ENCODE measurements around the gene TMEM215. TPM values are rescaled to one million over a fixed set of nuclear protein-coding genes. Genes with fewer than 3 reads are reported as not detected.

TMEM215 gene
- total and polyA plus RNA-seq, 11 donors = not detected

DNA sequence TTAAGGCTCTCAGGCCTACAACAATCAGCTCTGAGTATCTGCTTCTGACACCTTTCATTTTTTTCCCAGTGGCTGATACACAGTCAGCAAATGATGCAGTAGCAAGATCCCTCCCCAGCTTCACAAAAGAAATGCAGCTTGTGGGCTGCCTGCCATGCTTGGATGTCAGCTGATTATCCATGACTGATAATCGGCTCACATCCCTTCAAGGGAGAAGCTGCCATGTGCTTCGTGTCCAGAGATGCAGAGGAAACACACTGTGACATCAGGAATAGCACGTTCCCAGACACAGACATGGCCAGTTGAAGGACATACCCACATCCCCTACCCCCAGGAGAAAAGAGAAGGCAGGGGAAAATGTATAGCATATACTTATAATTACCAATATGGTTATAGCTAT lies 27.9 kb downstream of the TMEM215 start:
- ATAC-seq = no peak
- no peak for DNase-seq
- H3K4me3 ChIP-seq = no peak overlapping the region
- TF ChIP-seq POLR2A (IDR thresholded peaks at IDR 0.05) = no peak
- no peak for TF ChIP-seq CTCF (IDR thresholded peaks at IDR 0.05)
- no peaks in the 10 kb centered on the region for H3K36me3 ChIP-seq
- no peaks in the 10 kb centered on the region for H3K27me3 ChIP-seq
- intact Hi-C loops (cut with DNase I) = loop anchor here in 1 of 10 donors (5.0 kb wide), 1 partner anchor 41 kb away; no protein-coding TSS in a partner anchor
- peaks cover 0 to 34% (median 16%) of the 10 kb centered on the region in 12 donors for H3K9me3 ChIP-seq
- 29 to 39% (median 36%) methylated on average over 3 of the region's 3 CpGs for WGBS, 4 donors
- no peaks in the 10 kb centered on the region for H3K4me1 ChIP-seq
- H3K27ac ChIP-seq = no peak overlapping the region

GRCh38 chr9:32820322-32820721 lies 37.0 kb downstream of the TMEM215 start:
- H3K4me1 ChIP-seq = no peaks in the 10 kb centered on the region
- H3K27ac ChIP-seq = no peak overlapping the region
- no peaks in the 10 kb centered on the region for H3K27me3 ChIP-seq
- TF ChIP-seq CTCF (IDR thresholded peaks at IDR 0.05) = no peak
- no peak for TF ChIP-seq POLR2A (IDR thresholded peaks at IDR 0.05)
- H3K4me3 ChIP-seq = no peak overlapping the region
- intact Hi-C loops (cut with DNase I) = loop anchor here in 1 of 10 donors (5.0 kb wide), 1 partner anchor 132 kb away; no protein-coding TSS in a partner anchor
- 59 to 66% (median 60%) methylated on average over 4 of the region's 4 CpGs for WGBS, 4 donors
- ATAC-seq = no peak
- no peak for DNase-seq
- H3K36me3 ChIP-seq = no peaks in the 10 kb centered on the region
- no peaks in the 10 kb centered on the region for H3K9me3 ChIP-seq

DNA sequence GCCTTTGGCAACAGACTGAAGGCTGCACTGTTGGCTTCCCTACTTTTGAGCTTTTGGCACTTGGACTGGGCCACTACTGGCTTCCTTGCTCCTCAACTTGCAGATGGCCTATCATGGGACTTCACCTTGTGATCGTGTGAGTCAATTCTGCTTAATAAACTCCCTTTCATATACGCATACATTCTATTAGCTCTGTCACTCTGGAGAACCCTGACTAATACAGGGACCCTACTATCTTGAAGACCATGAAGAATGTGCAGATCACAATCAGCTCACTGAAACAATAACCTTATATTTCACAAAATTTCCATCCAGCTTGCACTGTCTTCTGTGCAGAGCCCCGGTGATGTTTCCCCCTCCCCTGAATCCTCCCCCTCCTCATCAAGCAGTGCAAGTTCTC lies 39.8 kb downstream of the TMEM215 start:
- DNase-seq (no peak), ATAC-seq (no peak)
- no peak for TF ChIP-seq CTCF (IDR thresholded peaks at IDR 0.05)
- Histone ChIP-seq H3K9me3 (no peaks in the 10 kb centered on the region), H3K36me3 (no peaks in the 10 kb centered on the region), H3K4me3 (no peak overlapping the region), H3K27ac (no peak overlapping the region), H3K27me3 (no peaks in the 10 kb centered on the region), H3K4me1 (no peaks in the 10 kb centered on the region)
- 79 to 86% (median 82%) methylated on average over 3 of the region's 3 CpGs for WGBS, 4 donors
- intact Hi-C loops (cut with DNase I) = loop anchor here in 1 of 10 donors (5.0 kb wide), 1 partner anchor 129 kb away; no protein-coding TSS in a partner anchor

DNA sequence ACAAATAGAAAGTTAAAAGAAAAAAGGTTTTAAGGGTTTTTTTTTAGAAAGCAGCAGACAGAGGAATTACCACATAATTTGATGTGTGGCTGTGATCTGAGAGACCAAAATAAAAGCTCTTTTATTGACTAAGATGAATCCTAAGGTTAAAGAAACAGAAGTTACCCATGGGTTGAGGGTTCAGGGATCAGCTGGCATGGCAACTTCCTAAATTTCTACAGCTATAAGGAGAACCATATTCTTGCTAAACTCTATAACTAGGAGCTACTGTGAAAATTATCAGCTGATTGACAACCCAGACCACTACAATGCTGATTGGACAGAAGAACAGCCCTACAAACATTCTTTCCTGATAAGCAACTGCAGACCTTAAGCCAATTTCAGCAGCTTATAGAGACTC lies 40.2 kb downstream of the TMEM215 start:
- Histone ChIP-seq H3K27me3 (no peaks in the 10 kb centered on the region), H3K4me3 (no peak overlapping the region), H3K27ac (no peak overlapping the region), H3K4me1 (no peaks in the 10 kb centered on the region), H3K9me3 (no peaks in the 10 kb centered on the region), H3K36me3 (no peaks in the 10 kb centered on the region)
- intact Hi-C loops (cut with DNase I) = loop anchor here in 1 of 10 donors (5.0 kb wide), 1 partner anchor 129 kb away; no protein-coding TSS in a partner anchor
- ATAC-seq = no peak
- no peak for TF ChIP-seq POLR2A (IDR thresholded peaks at IDR 0.05)
- no peak for DNase-seq

GRCh38 chr9:32825203-32825602 lies 41.9 kb downstream of the TMEM215 start:
- no peaks in the 10 kb centered on the region for H3K9me3 ChIP-seq
- H3K36me3 ChIP-seq = no peaks in the 10 kb centered on the region
- no peaks in the 10 kb centered on the region for H3K4me1 ChIP-seq
- H3K27ac ChIP-seq = no peak overlapping the region
- intact Hi-C loops (cut with DNase I) = no loop called here
- TF ChIP-seq POLR2A (IDR thresholded peaks at IDR 0.05) (no peak), CTCF (IDR thresholded peaks at IDR 0.05) (no peak)
- DNase-seq = no peak
- no peak overlapping the region for H3K4me3 ChIP-seq
- no peak for ATAC-seq
- H3K27me3 ChIP-seq = no peaks in the 10 kb centered on the region
- 68 to 83% (median 72%) methylated on average over 2 of the region's 2 CpGs for WGBS, 4 donors

Measured in heart left ventricle (tissue), 16 donors.